ENCODE results near the gene MGAT3. TPM values are rescaled to one million over a fixed set of nuclear protein-coding genes. Genes with fewer than 3 reads are reported as not detected.

The MGAT3 gene
- total and polyA plus RNA-seq, 9 of the 15 experiments (the other 6 are each of a cell fraction or from before 2014, with no cell fraction given), result 0.10 to 11.5 (median 4.6) TPM

- TF ChIP-seq ZBTB34 (CRISPR knock-in tag; IDR thresholded peaks at IDR 0.05), result no peak
- TF ChIP-seq POLR2AphosphoS5 (IDR thresholded peaks at IDR 0.05; ENCODE audit: control insufficient read depth, insufficient read depth, low read depth, low read length), result peak; percentile 79
- TF ChIP-seq FUS (optimal IDR thresholded peaks at IDR 0.05; ENCODE audit: low read depth, low read length), result no peak
- no peak for TF ChIP-seq ELK1 (CRISPR knock-in tag; IDR thresholded peaks at IDR 0.05)
- no peak; the same call in 1 of the 2 replicates for TF ChIP-seq KLF1 (tag; IDR thresholded peaks at IDR 0.05)
- no peak for TF ChIP-seq ARID2 (IDR thresholded peaks at IDR 0.05)
- TF ChIP-seq FIP1L1 (IDR thresholded peaks at IDR 0.05; ENCODE audit: low read depth, low read length, poor library complexity, severe bottlenecking), result no peak
- TF ChIP-seq MITF (IDR thresholded peaks at IDR 0.05), result no peak
- TF ChIP-seq GATAD2A (IDR thresholded peaks at IDR 0.05), result no peak; the same call in 1 of the 2 replicates
- TF ChIP-seq ZKSCAN3 (CRISPR knock-in tag; IDR thresholded peaks at IDR 0.05), result no peak
- TF ChIP-seq EGR1 (conservative IDR thresholded peaks at IDR 0.05), result peak; percentile 61; the same call in 1 of the 2 replicates
- no peak for TF ChIP-seq ZNF384 (IDR thresholded peaks at IDR 0.05; ENCODE audit: low read depth, low read length)
- no peak for TF ChIP-seq ZNF444 (CRISPR knock-in tag; IDR thresholded peaks at IDR 0.05)
- TF ChIP-seq TCFL5 (CRISPR knock-in tag; conservative IDR thresholded peaks at IDR 0.05), result no peak
- TF ChIP-seq LARP7 (IDR thresholded peaks at IDR 0.05), result no peak
- TF ChIP-seq CTCFL (IDR thresholded peaks at IDR 0.05; ENCODE audit: borderline replicate concordance, insufficient read depth, low read depth, low read length, poor library complexity, severe bottlenecking), result no peak
- peak; percentile 59 for TF ChIP-seq NFYB (IDR thresholded peaks at IDR 0.05; ENCODE audit: extremely low read depth, insufficient read length)
- no peak for TF ChIP-seq ZNF212 (CRISPR knock-in tag; IDR thresholded peaks at IDR 0.05)
- no peak for TF ChIP-seq POLR3G (IDR thresholded peaks at IDR 0.05; ENCODE audit: extremely low read depth, insufficient read length, insufficient replicate concordance)
- no peak for TF ChIP-seq ZNF146 (CRISPR knock-in tag; IDR thresholded peaks at IDR 0.05; ENCODE audit: unreplicated experiment)
- TF ChIP-seq ZNF184 (CRISPR knock-in tag; IDR thresholded peaks at IDR 0.05), result no peak
- no peak for TF ChIP-seq ZNF589 (CRISPR knock-in tag; IDR thresholded peaks at IDR 0.05; ENCODE audit: low read depth)
- no peak for TF ChIP-seq ZNF217 (CRISPR knock-in tag; IDR thresholded peaks at IDR 0.05)
Observed at GRCh38 chr22:39532215-39533073, 75.6 kb downstream of the MGAT3 start, which contains the start of gene RPS19BP1 (continued).
